GM12874 (cell line): ENCODE data around the gene DDX17.

Experiments used
- TF ChIP-seq, protein P1 (sequence below): IDR thresholded peaks from 2 replicates; pipeline ENCODE4 v1.5.1; 2011; ENCODE audit warnings: low read depth, mild to moderate bottlenecking, control low read depth, low read length, moderate library complexity; ENCODE audit not compliant: insufficient read depth

Gene DDX17

DNA sequence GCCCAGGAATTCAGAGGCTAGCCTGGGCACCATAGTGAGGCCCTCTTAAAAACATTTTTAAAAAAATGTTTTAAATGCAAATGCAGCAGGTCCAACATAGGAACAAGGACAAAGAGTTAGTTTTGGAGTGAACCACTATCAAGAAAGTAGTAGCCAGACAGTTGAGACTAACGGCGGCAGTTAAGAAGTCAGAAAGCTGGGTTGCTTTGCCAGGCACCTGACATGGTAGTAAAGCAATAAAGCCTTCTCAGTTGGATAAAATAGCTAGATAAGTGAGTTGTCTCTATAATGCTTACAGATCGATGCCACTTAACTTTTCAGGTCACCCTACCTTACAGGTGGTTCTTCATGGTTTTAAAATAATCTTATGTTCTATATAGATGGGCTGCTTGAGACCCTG, 16.9 kb upstream of the DDX17 start:
- TF ChIP-seq, protein P1, sequence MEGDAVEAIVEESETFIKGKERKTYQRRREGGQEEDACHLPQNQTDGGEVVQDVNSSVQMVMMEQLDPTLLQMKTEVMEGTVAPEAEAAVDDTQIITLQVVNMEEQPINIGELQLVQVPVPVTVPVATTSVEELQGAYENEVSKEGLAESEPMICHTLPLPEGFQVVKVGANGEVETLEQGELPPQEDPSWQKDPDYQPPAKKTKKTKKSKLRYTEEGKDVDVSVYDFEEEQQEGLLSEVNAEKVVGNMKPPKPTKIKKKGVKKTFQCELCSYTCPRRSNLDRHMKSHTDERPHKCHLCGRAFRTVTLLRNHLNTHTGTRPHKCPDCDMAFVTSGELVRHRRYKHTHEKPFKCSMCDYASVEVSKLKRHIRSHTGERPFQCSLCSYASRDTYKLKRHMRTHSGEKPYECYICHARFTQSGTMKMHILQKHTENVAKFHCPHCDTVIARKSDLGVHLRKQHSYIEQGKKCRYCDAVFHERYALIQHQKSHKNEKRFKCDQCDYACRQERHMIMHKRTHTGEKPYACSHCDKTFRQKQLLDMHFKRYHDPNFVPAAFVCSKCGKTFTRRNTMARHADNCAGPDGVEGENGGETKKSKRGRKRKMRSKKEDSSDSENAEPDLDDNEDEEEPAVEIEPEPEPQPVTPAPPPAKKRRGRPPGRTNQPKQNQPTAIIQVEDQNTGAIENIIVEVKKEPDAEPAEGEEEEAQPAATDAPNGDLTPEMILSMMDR = no peak

DNA sequence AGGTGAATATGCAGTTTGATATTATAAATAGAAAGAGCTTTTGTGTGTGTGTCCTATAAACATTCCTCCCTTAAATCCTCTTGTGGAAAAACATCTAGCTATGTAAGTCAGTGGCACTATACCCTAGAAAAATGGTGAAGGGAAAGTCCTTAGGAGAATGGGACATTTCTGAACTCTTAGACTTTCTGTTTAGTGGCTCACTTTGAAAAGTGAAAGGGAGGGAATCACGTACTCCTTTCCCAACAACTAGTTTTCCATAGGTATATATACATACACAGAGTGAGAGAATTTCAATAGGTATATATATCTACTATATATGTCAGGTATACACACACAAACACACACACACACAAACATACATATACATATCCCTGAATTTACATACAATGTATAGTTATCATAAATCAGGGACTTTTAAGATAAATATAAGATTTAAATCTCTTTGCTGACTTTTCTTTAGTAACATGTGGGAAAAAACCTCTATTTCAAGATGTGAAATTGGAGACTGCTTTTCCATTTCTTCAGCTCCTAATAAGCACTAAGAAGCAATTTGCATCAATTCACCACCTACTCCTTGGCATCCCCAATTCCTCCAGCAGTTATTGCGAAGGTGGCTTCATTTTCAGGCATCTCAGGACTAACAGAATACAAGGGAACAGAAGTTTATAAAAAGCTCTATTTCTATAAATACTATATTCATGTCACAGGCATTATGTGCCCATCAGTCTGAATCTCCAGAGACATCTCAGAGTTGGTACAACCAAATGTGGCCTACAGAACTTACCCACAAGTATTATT, 13.5 kb upstream of the DDX17 start:
- TF ChIP-seq, protein P1 = no peak

DNA sequence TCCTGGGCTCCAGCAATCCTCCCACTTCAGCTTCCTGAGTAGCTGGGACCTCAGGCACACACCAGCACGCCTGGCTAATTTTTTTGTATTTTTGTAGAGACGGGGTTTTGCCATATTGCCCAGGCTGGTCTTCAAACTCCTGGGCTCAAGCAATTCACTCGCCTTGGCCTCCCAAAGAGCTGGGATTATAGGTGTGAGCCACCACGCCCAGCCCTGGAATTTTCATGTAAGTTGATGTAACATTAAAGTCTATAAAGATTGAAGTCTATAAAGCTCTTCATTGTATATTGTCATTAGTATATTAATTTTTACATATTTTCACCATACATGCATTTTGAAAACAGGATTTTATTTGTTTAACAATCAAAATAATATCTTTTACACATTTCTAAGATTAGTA, 12.5 kb upstream of the DDX17 start:
- TF ChIP-seq, protein P1 = no peak

DNA sequence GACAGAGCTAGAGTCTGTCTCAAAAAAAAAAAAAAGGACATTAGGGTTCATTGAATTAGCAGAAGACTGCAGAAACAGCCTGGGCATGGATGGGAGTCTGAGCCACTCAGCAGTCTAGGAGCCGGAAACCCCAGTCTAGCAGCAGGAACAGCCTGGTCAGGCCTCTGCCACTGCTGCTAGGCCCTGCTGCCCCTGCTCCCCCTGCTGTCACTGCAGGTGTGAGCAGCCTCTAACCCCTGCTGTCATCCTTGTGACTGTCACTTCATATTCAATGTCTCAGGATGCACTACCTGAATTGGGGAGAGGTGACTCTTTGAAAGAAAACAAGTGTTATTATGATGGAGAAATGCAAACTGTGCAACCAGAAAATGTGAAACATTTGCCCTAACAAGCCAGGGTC, 7.0 kb upstream of the DDX17 start:
- TF ChIP-seq, protein P1 = peak; percentile 66

DNA sequence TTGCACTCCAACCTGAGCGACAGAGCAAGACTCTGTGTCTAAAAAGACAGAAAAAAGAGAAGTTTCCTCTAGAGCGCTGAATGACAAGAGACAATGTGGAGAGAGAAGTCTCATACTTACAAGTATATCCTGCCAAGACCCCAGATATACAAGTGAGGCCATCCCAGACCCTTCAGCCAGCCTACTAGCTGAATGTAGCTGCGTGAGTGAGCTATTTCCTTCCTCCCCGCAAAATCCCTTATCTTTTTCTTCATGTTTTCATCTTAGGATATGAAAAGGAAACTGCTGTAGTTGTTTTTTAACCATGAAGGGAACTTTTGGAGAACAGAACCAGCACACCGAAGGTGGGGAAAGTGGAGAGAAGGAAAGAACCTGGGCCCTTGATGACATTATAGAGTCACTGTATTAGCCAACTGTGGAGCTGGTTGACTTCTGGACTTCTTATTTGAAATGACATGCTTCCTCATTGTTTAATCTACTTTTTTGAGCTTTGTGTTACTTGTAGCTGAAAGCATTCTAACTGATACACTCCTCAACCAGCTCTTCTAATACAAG, 4.4 kb upstream of the DDX17 start:
- TF ChIP-seq, protein P1 = no peak

DNA sequence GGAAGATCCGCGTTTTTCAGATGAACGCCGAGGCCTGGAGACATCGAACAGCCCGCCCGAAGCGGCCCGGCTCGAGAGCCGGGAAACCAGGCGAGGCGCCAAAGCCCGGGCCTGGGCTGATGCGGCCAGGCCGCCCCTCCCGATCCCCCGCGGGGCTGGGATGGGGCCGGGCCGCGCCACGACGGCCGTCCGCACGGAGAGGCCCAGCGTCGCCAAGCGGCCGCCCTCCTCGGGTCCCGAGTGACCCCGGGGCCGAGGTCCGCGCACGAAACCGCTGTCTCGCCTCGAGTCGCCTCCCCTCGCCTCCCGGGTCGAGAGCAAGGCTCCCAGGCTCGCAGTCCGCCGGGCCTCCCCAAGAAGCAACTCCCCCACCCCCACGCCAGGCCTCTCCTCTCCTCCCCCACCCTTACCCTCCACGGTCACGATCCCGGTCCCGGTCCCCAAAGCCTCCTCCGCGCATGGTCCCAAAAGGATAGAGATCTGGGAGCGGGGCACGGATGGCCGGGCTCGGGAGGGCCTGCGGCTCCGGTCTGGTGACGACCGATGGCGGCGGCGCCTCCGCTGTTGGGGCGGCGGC, 482 bp downstream of the DDX17 start:
- TF ChIP-seq, protein P1 = no peak

DNA sequence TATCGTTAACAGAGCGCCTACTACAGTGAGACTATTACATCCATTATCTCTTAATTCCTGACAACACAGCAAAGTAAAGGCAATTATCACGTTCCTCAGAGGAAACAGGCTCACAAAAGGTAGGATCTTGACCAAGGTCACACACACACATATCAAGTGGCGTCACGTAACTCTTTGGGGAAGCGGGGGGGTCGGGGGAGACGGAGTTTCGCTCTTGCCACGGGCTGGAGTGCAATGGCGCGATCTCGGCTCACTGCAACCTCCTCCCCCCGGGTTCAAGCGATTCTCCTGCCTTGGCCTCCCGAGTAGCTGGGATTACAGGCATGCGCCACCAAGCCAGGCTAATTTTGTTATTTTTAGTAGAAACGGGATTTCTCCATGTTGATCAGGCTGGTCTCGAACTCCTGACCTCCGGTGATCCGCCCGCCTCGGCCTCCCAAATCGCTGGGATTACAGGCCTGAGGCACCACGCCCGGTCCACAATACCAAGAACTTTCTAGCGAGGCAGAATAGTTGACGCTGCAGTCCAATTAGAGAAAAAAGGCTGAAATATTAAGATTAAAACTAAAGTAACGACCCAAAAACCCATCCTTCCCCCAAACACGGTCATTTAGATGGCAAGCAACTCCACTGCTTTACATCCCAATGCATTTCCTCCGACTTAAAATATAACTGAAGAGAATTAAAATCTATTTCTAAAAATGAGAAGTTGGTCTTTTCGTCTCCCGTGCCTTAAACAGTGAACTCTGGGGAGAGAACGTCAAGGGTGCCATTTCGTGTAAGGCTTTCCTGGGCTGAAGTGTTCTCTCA, 1.2 kb downstream of the DDX17 start:
- TF ChIP-seq, protein P1 = no peak
